HG02885 (cell line): ENCODE data around the gene TNIP3.

Source experiments
- ATAC-seq: cut with Tn5 transposase; IDR thresholded peaks from one replicate; pipeline ENCODE4 v1.9.1; 2021; ENCODE audit warnings: mild to moderate bottlenecking; ENCODE audit not compliant: unreplicated experiment, poor library complexity

Gene TNIP3

DNA sequence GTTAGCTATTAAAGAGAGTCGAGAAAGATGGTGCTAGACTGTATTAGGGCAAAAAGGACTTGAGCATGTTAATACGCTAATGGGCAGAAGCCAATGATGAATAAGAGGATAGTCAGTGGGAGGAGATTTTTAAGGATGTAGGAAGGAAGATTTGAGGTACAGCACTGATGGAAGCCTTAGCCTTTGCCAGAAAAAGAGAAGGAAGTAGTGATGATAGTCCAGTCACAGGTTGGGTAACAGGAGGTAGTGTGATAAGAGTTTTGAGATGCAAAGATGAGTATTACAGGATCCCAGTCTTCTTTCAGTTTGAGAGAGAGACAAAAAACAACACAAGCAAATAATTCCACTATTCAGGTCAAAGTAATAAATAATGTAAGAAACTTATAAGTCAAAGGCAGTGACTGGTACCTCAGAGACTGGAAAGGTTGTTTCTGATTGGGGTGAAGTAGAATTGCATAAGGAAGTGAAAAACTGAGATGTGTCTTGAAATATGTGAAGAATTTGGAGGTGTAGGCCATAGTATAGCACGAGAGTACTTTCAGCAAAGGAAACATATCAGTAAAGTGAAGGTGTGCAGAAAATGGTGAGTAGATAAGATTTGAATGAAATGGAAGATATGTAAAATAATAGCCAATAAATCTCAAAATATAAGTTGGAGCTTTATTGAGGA, 69.7 kb downstream of the TNIP3 start:
- peak; percentile 52 for ATAC-seq

DNA sequence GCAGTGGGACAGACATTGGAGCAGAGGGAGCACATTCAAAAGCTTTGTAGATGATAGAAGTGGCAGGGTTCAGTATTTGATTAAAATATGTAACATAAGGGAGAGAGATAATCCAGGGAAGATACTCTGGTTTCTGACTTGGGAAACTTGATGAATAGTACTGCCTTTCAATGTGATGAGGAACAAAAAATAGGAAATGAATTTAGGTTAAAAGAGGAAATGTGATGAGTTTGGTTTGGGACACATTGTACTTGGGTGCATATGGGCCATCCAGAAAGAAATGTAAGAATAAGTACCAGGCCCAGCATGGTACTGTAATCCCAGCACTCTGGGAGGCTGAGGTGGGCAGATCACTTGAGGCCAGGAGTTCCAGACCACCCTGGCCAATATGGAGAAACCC, 70.9 kb downstream of the TNIP3 start:
- ATAC-seq = no peak

DNA sequence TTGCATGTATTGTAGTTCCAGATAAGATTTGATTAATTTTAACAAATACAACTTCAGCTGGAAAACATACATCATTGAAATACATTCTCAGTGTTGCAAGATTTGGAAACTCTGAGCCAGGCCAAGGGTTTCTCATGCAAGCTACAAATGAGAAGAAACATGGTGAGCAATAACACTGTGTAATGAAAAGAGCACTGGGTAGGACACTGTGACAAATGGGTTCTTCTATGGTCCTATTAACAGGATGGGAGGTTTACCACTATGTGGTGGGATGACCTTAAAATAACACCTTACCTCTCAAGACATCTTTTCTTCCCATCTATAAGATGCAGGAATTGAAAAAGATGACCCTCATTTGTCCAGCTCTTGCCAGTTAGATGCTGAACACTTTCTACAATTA, 72.2 kb downstream of the TNIP3 start:
- ATAC-seq = no peak

DNA sequence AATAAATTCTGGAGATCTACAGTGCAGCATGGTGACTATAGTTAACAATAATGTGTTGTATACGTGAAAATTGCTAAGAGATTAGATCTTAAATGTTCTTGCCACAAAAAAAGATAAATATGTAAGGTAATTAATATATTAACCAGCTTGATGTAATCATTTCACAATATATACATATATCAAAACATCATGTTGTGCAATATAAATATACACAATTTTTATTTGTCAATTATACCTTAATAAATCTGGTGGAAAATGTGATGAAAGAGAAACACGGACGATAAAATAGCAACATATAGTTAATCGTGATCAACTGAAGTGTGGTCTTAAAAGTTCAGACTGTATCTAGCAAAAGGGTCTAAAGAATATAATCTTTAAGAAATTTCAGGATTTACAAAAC, 75.3 kb downstream of the TNIP3 start:
- no peak for ATAC-seq
